GM06990 (cell line): ENCODE results near the gene PTPRN2.
"Not testable (repeated sequence)": the region's sequence is repeated elsewhere in the genome, so short reads cannot be mapped to it uniquely, and the experiment has no call there.

Experiments
- DNase-seq: peaks from one replicate; pipeline ENCODE4 v3.0.0-alpha.2; 2011; ENCODE audit not compliant: insufficient read length; ENCODE audit errors: extremely low read depth
- H3K27me3 ChIP-seq: replicated peaks from 2 replicates; pipeline ENCODE4 v1.6.0; 2011; ENCODE audit warnings: low read length; ENCODE audit not compliant: control insufficient read depth, insufficient read depth
- H3K36me3 ChIP-seq: 2 replicates; pipeline ENCODE4 v1.5.1; 2011; ENCODE audit warnings: low read length; ENCODE audit not compliant: control insufficient read depth, insufficient read depth
- H3K4me3 ChIP-seq: replicated peaks from 2 replicates; pipeline ENCODE4 v1.5.1; 2011; ENCODE audit warnings: low read depth, mild to moderate bottlenecking, control low read depth, low read length
- TF ChIP-seq, protein P1 (sequence below): IDR thresholded peaks from 2 replicates; pipeline ENCODE4 v1.5.1; 2011; ENCODE audit warnings: low read length, control low read depth, mild to moderate bottlenecking, inconsistent platforms; ENCODE audit not compliant: insufficient read depth, poor library complexity, severe bottlenecking

PTPRN2 gene

DNA sequence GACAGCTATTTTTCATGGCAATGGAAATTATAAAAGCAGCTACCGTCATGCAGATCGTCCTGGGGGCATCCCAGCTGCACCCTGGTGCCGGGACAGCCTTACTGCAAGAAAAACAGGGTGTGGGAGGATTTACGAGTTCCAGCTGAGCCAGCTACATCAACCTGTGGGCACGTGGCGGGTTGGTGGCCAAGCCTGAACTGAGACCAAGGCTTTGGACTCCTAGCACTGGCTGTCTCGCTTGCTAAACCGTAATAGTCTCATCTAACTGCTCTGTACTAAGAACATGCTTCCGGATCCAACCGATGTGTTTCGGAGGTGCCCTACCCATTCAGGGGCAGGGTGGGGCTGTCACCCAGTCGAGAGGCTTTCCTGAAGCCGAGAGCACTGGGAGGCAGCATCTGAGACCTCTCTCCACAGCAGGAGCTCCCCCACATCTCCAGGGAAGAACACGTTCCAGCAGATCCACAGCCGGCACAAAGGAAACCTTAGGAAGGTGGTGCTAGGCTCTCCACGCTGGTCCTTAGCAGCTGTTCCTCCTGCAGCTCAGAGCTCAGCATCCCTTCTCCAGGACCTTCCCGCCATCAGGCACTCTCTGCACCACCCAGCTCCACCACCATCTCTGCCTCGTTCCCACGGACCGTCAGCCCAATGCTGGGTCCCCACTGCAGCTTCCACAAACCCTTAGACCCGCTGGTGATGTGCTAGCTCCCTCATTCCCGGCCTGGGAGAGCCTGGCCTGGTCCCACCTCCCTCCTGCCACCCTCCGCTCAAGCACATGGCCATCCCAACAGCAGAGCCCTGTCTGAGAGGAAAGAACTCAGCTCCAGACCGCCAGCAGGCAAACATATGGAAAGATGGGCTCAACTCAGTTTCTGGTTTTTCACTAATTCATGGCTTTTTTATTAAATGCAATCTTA, 158.5 kb downstream of the PTPRN2 start:
- TF ChIP-seq, protein P1, sequence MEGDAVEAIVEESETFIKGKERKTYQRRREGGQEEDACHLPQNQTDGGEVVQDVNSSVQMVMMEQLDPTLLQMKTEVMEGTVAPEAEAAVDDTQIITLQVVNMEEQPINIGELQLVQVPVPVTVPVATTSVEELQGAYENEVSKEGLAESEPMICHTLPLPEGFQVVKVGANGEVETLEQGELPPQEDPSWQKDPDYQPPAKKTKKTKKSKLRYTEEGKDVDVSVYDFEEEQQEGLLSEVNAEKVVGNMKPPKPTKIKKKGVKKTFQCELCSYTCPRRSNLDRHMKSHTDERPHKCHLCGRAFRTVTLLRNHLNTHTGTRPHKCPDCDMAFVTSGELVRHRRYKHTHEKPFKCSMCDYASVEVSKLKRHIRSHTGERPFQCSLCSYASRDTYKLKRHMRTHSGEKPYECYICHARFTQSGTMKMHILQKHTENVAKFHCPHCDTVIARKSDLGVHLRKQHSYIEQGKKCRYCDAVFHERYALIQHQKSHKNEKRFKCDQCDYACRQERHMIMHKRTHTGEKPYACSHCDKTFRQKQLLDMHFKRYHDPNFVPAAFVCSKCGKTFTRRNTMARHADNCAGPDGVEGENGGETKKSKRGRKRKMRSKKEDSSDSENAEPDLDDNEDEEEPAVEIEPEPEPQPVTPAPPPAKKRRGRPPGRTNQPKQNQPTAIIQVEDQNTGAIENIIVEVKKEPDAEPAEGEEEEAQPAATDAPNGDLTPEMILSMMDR, result no peak
- DNase-seq, result no peak
- H3K27me3 ChIP-seq, result no peaks in the 10 kb centered on the region
- no peak overlapping the region for H3K4me3 ChIP-seq
- no peaks in the 10 kb centered on the region for H3K36me3 ChIP-seq

DNA sequence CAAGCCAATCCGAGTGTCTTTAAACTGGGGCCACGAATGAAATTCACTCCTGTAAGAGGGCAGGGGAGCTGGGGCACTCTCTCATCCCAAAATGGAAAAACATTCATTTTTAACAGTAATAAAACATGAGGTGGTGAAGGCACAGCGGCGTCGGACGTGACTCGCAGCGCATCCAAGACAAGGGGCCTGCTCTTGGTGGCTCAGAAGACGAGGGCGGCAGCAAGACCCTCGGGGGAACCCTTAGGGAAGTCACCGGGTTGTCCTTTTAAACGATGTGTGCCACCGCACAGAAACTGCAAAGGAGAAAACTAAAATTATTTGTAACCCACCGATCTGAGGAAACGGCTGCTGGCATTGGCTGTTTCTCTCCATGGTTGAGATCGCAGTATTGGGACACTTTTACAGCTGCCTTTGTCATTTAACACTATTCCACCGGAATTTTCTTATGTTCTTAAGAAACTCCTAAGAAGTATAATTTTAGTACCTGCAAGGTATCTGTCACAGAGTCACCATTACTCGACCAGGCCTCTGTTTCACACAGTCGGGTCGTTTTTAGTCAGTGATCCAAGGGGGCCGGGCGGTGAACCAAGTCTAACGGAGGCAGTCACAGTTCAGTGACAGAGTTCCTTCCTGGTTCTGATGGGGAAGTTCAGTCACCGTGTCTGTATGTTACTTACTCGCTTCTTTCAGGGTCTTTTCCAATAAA, 159.3 kb downstream of the PTPRN2 start:
- H3K27me3 ChIP-seq, result no peaks in the 10 kb centered on the region
- DNase-seq, result no peak
- no peaks in the 10 kb centered on the region for H3K36me3 ChIP-seq
- H3K4me3 ChIP-seq, result no peak overlapping the region
- TF ChIP-seq, protein P1, result no peak

DNA sequence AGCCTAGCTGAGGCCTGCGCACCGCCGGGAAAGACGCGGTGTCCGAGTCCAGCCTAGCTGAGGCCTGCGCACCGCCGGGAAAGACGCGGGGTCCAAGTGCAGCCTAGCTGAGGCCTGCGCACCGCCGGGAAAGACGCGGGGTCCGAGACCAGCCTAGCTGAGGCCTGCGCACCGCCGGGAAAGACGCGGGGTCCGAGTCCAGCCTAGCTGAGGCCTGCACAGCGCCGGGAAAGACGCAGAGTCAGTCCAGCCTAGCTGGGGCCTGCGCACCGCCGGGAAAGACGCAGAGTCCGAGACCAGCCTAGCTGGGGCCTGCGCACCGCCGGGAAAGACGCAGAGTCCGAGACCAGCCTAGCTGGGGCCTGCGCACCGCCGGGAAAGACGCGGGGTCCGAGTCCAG, 161.9 kb downstream of the PTPRN2 start:
- H3K27me3 ChIP-seq, DNase-seq, H3K4me3 ChIP-seq, H3K36me3 ChIP-seq: not testable (repeated sequence)

DNA sequence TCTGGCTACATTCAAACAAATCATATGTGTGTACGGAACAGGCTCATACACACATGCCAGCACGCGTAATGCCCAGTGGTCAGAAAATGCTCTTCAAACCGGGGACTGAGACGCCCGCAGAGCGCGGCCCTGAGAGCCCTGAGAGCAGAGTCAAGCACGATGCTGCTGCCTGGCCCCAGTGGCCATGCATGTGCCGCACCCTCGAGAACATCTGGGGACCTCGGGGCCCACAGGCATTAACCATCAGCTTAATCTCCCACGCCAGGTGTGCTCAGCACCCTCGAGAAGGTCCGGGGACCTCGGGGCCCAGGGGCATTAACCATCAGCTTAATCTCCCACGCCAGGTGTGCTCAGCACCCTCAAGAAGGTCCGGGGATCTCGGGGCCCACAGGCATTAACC, 163.1 kb downstream of the PTPRN2 start:
- H3K36me3 ChIP-seq, result no peaks in the 10 kb centered on the region
- no peaks in the 10 kb centered on the region for H3K27me3 ChIP-seq
- TF ChIP-seq, protein P1, result no peak
- no peak overlapping the region for H3K4me3 ChIP-seq
- no peak for DNase-seq

DNA sequence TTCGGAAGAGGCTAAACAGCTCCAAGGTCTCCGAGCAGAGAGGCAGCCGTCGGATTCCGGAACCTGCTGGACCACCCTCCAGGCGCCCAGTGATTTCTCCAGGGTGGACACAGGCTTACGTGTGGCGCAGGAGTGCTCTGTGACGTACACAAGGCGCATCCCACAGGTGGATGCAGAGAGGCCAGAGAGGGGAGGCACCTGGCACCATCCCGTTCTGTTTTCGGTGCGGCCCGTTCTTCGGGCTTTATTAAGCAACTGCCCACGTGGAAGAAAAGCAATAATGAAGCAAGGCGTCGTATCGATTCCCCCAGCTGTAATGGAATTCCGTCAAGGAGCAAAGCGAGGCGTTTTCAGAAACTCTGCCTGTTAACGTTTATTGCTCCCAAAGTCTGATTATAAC, 163.6 kb downstream of the PTPRN2 start:
- Histone ChIP-seq H3K27me3 (no peaks in the 10 kb centered on the region), H3K4me3 (no peak overlapping the region), H3K36me3 (no peaks in the 10 kb centered on the region)
- no peak for DNase-seq
- TF ChIP-seq, protein P1, result no peak

DNA sequence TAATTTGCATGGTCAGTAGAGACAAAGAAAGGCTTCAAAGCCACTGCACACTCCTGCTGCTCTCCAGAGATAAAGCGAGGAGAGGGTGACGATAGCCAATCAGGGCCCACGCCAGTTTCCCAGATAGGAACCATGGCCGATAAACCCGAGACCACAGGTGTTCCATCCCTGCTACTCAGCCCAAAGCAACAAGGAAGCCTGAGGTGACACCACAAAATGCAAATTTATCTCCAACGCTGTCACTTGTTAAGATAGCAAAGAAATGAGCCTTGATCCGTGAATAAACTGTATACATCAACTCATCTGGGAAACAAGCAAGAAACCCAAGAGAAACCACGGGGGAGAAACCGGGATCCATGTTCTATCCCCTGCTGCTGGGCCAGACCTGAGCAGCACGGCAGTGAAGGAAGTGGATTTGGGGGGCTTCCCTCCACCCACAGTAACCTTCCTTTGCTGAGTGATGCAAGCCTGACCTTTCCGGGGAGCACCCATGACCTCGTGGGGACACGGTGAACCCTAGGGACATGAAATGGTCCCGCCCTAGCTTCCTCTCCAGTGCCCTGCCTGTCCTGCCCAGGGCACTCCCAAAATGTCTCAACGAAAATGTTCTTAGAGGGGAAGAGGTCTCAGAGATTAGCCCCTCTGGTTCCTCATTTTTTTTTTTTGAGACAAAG, 164.6 kb downstream of the PTPRN2 start:
- TF ChIP-seq, protein P1, result no peak
- H3K4me3 ChIP-seq, result no peak overlapping the region
- no peaks in the 10 kb centered on the region for H3K27me3 ChIP-seq
- no peaks in the 10 kb centered on the region for H3K36me3 ChIP-seq
- no peak for DNase-seq
